ENCODE data around the gene PPM1D. TPM values are rescaled to one million over a fixed set of nuclear protein-coding genes. Genes with fewer than 3 reads are reported as not detected.
"Not testable (repeated sequence)": the region's sequence is repeated elsewhere in the genome, so short reads cannot be mapped to it uniquely, and the experiment has no call there.

The PPM1D gene
- total RNA-seq, 1 donor from 2014 or later: 14.2 TPM

GRCh38 chr17:60585887-60586286 is 14.1 kb upstream of the PPM1D start:
- TF ChIP-seq CTCF (IDR thresholded peaks at IDR 0.05; ENCODE audit: insufficient read depth, low read length, poor library complexity, severe bottlenecking): no peak
- Histone ChIP-seq H3K27me3 (ENCODE audit: control insufficient read depth, insufficient read depth, low read length) (no peaks in the 10 kb centered on the region), H3K4me3 (ENCODE audit: low read depth, low read length) (no peak overlapping the region), H3K36me3 (ENCODE audit: control insufficient read depth, insufficient read depth, low read length) (no peaks in the 10 kb centered on the region)
- no peak for DNase-seq (ENCODE audit: low read depth)

DNA sequence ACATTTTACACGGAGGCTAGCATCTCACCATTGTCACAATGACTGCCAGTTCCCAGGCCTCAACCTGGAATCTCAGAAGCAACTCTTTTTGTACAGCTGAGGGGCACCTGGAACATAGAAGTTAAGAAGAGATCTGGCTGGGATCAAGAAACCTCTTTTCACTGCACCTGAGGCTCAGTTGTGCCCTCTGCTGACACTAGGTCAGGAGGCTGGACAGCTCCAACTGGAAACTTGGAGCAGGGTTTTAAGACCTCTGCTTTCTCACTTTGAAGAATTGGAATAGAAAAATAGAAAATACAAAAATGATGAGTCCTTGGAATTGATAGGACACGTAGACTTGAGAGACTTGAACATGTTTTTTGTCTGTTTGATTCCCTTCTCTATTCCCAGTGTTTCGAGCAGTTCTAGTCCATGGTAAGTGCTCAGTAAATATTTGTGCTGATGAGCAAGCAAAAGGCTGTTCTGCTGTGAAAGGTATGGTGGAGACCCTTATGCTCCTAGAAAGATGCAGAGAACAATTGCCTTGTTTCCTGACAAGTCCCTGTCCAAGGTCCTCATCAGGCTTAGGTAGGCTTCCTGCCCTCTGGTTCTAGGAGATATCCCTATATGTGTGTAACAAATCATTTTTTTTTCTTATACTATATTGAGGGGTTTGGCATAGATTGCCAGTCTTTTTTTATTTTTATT is 13.6 kb upstream of the PPM1D start:
- no peaks in the 10 kb centered on the region for H3K36me3 ChIP-seq (ENCODE audit: control insufficient read depth, insufficient read depth, low read length)
- TF ChIP-seq CTCF (IDR thresholded peaks at IDR 0.05; ENCODE audit: insufficient read depth, low read length, poor library complexity, severe bottlenecking): peak; percentile 47
- no peak overlapping the region for H3K4me3 ChIP-seq (ENCODE audit: low read depth, low read length)
- no peak for DNase-seq (ENCODE audit: low read depth)
- H3K27me3 ChIP-seq (ENCODE audit: control insufficient read depth, insufficient read depth, low read length): no peaks in the 10 kb centered on the region

DNA sequence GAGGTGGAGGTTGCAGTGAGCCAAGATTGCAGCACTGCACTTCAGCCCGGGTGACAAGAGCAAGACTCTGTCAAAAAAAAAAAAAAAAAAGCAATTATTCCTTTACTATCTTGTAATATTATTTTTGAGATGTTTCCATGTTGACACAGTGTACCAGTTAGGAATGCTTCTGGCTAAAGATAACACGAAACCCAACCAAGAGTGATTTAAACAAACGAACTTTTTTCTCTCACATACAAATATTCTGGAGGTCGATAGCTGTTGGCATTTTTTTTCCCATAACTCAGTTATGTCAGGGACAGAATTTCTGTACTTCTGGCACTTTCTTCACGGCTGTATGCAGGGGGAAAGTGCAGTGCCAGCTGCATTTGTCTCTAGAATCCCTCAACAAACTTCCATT is 9.9 kb upstream of the PPM1D start:
- no peak for DNase-seq (ENCODE audit: low read depth)
- Histone ChIP-seq H3K27me3 (ENCODE audit: control insufficient read depth, insufficient read depth, low read length) (no peaks in the 10 kb centered on the region), H3K36me3 (ENCODE audit: control insufficient read depth, insufficient read depth, low read length) (no peaks in the 10 kb centered on the region), H3K4me3 (ENCODE audit: low read depth, low read length) (no peak overlapping the region)
- TF ChIP-seq CTCF (IDR thresholded peaks at IDR 0.05; ENCODE audit: insufficient read depth, low read length, poor library complexity, severe bottlenecking): no peak

DNA sequence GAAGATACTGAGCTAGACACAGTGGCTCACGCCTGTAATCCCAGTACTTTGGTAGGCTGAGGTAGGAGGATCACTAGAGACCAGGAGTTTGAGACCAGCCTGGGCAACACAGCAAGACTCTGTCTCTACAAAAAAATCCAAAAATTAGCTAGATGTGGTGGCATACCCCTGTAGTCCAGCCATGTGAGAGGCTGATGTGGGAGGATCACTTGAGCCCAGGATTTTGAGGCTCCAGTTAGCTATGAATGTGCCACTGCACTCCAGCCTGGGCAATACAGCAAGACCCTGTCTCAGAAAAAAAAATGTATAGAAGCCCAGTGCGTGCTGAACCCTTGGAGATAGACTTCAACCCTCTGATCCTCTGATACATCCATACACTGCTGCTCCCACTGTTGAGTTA is 7.2 kb upstream of the PPM1D start:
- Histone ChIP-seq H3K36me3 (ENCODE audit: control insufficient read depth, insufficient read depth, low read length) (no peaks in the 10 kb centered on the region), H3K27me3 (ENCODE audit: control insufficient read depth, insufficient read depth, low read length) (no peaks in the 10 kb centered on the region), H3K4me3 (ENCODE audit: low read depth, low read length) (no peak overlapping the region)
- TF ChIP-seq CTCF (IDR thresholded peaks at IDR 0.05; ENCODE audit: insufficient read depth, low read length, poor library complexity, severe bottlenecking): no peak
- no peak for DNase-seq (ENCODE audit: low read depth)

DNA sequence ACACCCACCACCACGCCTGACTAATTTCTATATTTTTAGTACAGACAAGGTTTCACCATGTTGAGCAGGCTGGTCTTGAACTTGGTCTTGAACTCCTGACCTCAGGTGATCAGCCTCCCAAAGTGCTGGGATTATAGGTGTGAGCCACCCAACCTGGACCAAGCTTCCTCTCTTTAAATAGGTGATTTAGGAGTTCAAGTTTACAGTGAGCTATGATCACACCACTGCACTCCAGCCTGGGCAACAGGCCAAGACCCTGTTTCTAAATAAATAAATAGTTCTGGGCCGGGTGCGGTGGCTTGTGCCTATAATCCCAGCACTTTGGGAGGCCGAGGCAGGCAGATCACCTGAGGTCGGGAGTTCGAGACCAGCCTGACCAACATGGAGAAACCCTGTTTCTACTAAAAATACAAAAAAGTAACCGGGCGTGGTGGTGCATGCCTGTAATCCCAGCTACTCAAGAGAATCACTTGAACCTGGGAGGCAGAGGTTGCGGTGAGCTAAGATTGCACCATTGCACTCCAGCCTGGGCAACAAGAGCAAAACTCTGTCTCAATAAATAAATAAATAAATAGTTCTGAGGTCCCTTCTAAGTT is 6.5 kb upstream of the PPM1D start:
- not testable (repeated sequence) for H3K27me3 ChIP-seq (ENCODE audit: control insufficient read depth, insufficient read depth, low read length); H3K36me3 ChIP-seq (ENCODE audit: control insufficient read depth, insufficient read depth, low read length); DNase-seq (ENCODE audit: low read depth); H3K4me3 ChIP-seq (ENCODE audit: low read depth, low read length)

DNA sequence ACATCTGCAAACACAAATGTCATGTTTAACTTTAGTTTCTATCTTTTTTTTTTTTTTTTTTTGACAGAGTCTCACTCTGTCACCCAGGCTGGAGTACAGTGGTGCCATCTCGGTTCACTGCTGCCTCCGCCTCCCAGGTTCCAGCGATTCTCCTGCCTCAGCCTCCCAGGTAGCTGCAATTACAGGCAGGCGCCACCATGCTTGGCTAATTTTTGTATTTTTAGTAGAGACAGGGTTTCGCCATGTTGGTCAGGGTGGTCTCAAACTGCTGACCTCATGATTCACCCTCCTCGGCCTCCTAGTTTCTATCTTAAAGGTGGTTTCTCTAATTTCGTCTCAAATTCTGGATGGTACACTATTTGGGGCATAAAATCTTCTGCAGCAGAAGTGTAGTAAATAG is 5.8 kb upstream of the PPM1D start:
- H3K36me3 ChIP-seq (ENCODE audit: control insufficient read depth, insufficient read depth, low read length); DNase-seq (ENCODE audit: low read depth); H3K4me3 ChIP-seq (ENCODE audit: low read depth, low read length); H3K27me3 ChIP-seq (ENCODE audit: control insufficient read depth, insufficient read depth, low read length): not testable (repeated sequence)

DNA sequence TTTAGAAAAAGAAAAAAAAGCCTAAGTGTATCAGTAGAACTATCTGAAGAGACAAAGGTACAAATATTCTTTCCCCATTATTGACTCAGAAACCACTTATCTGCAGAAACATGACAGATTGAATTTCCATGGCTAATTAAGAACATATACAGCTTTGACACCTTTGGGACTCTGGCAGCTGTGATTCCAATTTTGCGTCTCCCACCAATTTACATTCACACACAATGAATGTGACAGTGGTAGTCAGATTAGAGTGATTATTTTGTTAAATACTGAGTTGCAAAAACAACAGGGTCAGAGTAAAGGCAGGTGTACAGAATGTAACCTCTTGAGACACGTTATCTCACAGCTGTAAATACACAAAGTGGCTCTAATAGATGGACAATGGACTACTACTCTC is 5.3 kb upstream of the PPM1D start:
- no peak for TF ChIP-seq CTCF (IDR thresholded peaks at IDR 0.05; ENCODE audit: insufficient read depth, low read length, poor library complexity, severe bottlenecking)
- H3K36me3 ChIP-seq (ENCODE audit: control insufficient read depth, insufficient read depth, low read length): no peaks in the 10 kb centered on the region
- no peaks in the 10 kb centered on the region for H3K27me3 ChIP-seq (ENCODE audit: control insufficient read depth, insufficient read depth, low read length)
- no peak for DNase-seq (ENCODE audit: low read depth)
- no peak overlapping the region for H3K4me3 ChIP-seq (ENCODE audit: low read depth, low read length)
